IPS-20b (cell line): ENCODE results near the gene CST3.
"Not testable (repeated sequence)": the region's sequence is repeated elsewhere in the genome, so short reads cannot be mapped to it uniquely, and the experiment has no call there.

ENCODE experiments used
- H3K27ac ChIP-seq: one replicate; pipeline ENCODE4 v1.5.1; 2013; ENCODE audit warnings: low read length
- H3K27me3 ChIP-seq: 2 replicates; pipeline ENCODE4 v1.6.1; 2013; ENCODE audit warnings: mild to moderate bottlenecking, low read length, inconsistent platforms; ENCODE audit not compliant: insufficient read depth
- H3K36me3 ChIP-seq: 2 replicates; pipeline ENCODE4 v1.6.1; 2013; ENCODE audit warnings: low read depth, mild to moderate bottlenecking, inconsistent platforms, low read length, moderate library complexity; ENCODE audit not compliant: insufficient read depth
- H3K4me1 ChIP-seq: 2 replicates; pipeline ENCODE4 v1.6.1; 2013; ENCODE audit warnings: mild to moderate bottlenecking, control low read depth, inconsistent platforms, low read length, moderate library complexity; ENCODE audit not compliant: insufficient read depth
- H3K4me3 ChIP-seq: 2 replicates; pipeline ENCODE4 v1.5.1; 2013; ENCODE audit warnings: mild to moderate bottlenecking, low read length, inconsistent platforms
- H3K9ac ChIP-seq: 2 replicates; pipeline ENCODE4 v1.6.1; 2013; ENCODE audit warnings: low read depth, mild to moderate bottlenecking, inconsistent platforms, low read length, moderate library complexity
- H3K9me3 ChIP-seq: 2 replicates; pipeline ENCODE4 v1.6.1; 2013; ENCODE audit warnings: mild to moderate bottlenecking, low read depth, low read length, inconsistent platforms; ENCODE audit not compliant: insufficient read depth

The CST3 gene, protein sequence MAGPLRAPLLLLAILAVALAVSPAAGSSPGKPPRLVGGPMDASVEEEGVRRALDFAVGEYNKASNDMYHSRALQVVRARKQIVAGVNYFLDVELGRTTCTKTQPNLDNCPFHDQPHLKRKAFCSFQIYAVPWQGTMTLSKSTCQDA

DNA sequence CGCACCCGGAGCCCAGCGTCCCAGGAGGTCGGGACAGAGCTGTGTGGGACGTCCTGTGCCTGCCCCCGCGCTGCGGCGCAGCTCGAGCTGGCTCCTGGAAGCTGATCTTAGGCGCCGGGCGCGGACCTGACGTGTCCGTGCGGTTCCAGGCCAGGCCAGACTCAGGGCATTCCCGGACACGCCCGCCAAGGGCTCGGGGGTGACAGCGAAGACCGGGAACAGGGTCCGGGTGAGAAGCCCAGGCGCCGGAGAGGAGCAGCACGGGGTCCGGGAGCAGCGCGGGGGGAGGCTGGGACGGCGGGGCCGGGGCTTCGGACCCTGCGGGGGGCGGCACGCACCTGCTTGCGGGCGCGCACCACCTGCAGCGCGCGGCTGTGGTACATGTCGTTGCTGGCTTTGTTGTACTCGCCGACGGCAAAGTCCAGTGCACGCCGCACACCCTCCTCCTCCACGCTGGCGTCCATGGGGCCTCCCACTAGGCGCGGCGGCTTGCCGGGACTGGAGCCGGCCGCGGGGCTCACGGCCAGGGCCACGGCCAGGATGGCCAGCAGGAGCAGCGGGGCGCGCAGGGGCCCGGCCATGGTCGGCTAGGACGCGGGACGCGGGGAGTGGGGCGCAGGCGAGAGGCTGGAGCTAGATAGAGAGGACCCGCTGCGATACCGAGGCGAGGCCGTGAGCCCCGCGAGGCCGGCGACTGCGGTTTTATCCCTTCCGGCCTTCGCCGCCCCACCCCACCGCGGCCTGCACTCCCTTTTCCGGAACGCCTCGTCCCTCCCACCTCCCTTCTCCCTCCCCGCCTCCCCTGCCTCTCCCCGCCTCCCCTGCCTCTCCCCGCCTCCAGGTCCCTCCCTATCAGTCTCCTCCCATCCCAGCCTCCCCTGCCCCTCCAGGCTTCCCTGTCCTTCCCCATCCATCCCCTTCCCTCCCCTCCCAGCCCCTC, at the start of gene CST3:
Gene CST3, minus strand, starts transcription at position 674 of the 940 bp plus-strand sequence. Its CDS starts 93 bp downstream, at position 581.
- H3K27me3 ChIP-seq: peaks cover 12% of the 10 kb centered on the region
- H3K4me1 ChIP-seq: peaks cover 4% of the 10 kb centered on the region; the same call in 1 of the 2 replicates
- peak within 1 kb of the TSS; percentile 75 for H3K4me3 ChIP-seq
- peak within 1 kb of the TSS; percentile 10; the same call in 1 of the 2 replicates for H3K9ac ChIP-seq
- no peaks in the 10 kb centered on the region for H3K36me3 ChIP-seq
- H3K27ac ChIP-seq: no peak within 1 kb of the TSS
- H3K9me3 ChIP-seq: no peaks in the 10 kb centered on the region

- Histone ChIP-seq H3K4me3 (no peak overlapping the region), H3K27ac (no peak overlapping the region), H3K27me3 (no peaks in the 10 kb centered on the region), H3K9ac (no peak overlapping the region), H3K9me3 (no peaks in the 10 kb centered on the region), H3K36me3 (no peaks in the 10 kb centered on the region), H3K4me1 (no peaks in the 10 kb centered on the region)
Observed at GRCh38 chr20:23686046-23686750, 48.4 kb upstream of the CST3 start.

DNA sequence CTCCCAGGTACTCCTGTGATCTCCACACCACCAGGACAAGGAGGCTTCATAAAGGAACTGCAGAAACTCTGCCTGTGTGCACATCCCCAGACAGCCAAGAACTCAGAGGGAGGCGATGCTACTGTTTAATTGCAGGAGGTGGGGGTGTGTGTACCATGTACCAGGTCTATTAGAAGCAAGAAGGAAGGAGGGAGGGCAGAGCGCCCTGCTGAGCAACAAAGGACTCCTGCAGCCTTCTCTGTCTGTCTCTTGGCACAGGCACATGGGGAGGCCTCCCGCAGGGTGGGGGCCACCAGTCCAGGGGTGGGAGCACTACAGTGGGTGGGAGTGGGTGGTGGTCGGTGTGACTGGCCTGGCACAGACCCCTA, 47.8 kb upstream of the CST3 start:
- not testable (repeated sequence) for H3K9ac ChIP-seq

DNA sequence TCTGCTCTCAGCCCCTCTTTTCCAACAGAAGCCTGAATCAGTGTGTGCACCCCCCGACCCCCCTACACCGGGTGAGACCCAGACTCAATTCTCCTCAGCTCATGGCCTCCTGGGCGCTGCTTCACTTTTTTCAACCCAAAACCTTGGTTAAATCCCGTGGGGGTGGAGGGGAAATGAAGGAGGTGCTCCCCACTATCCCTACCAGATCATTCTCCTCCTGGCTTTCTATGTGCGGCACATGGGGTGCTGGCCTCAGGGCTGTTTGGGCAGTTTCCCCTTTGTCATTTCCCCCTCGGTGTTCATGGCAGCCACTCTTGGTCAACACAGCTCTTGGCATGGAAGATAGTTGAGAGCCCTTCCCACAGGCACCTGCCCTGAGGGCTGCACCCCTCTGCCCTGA, 46.5 kb upstream of the CST3 start:
- no peak overlapping the region for H3K4me3 ChIP-seq
- H3K27ac ChIP-seq: no peak overlapping the region
- H3K36me3 ChIP-seq: no peaks in the 10 kb centered on the region
- no peaks in the 10 kb centered on the region for H3K9me3 ChIP-seq
- no peaks in the 10 kb centered on the region for H3K27me3 ChIP-seq
- no peaks in the 10 kb centered on the region for H3K4me1 ChIP-seq
- H3K9ac ChIP-seq: no peak overlapping the region

More for the DNA sequence above, 47.8 kb upstream of the CST3 start:
- H3K4me3 ChIP-seq, H3K4me1 ChIP-seq, H3K9me3 ChIP-seq, H3K27me3 ChIP-seq, H3K36me3 ChIP-seq, H3K27ac ChIP-seq: not testable (repeated sequence)

- Histone ChIP-seq H3K36me3 (no peaks in the 10 kb centered on the region), H3K9ac (no peak overlapping the region), H3K4me3 (no peak overlapping the region), H3K27me3 (no peaks in the 10 kb centered on the region), H3K27ac (no peak overlapping the region), H3K9me3 (no peaks in the 10 kb centered on the region), H3K4me1 (no peaks in the 10 kb centered on the region)
Observed at GRCh38 chr20:23683807-23684206, 46.1 kb upstream of the CST3 start.

- H3K9me3 ChIP-seq: no peaks in the 10 kb centered on the region
- no peak overlapping the region for H3K27ac ChIP-seq
- no peaks in the 10 kb centered on the region for H3K36me3 ChIP-seq
- no peaks in the 10 kb centered on the region for H3K4me1 ChIP-seq
- no peak overlapping the region for H3K9ac ChIP-seq
- no peak overlapping the region for H3K4me3 ChIP-seq
- no peaks in the 10 kb centered on the region for H3K27me3 ChIP-seq
Observed at GRCh38 chr20:23683281-23683680, 45.5 kb upstream of the CST3 start.

DNA sequence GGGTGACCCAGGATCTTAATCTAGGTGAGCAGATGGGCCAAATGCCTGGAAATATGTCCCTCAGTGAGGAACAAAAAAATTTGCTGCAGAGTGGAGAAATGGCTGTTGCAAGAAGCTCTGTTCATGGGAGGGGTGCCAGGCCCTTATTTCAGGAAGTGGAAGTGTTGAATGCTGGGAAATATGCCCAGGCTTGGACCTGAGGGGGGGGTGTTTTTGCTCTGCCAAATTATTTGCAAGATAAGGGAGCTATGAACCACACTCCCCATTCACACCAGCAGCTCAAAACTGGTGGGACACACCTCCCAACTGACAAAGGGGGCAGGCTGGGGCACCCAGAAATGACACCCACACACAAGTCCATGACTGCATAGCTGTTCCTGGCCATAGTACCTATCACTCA, 42.4 kb upstream of the CST3 start:
- H3K4me1 ChIP-seq: no peaks in the 10 kb centered on the region
- H3K27ac ChIP-seq: no peak overlapping the region
- no peaks in the 10 kb centered on the region for H3K36me3 ChIP-seq
- no peaks in the 10 kb centered on the region for H3K27me3 ChIP-seq
- H3K9ac ChIP-seq: no peak overlapping the region
- H3K9me3 ChIP-seq: no peaks in the 10 kb centered on the region
- H3K4me3 ChIP-seq: no peak overlapping the region

DNA sequence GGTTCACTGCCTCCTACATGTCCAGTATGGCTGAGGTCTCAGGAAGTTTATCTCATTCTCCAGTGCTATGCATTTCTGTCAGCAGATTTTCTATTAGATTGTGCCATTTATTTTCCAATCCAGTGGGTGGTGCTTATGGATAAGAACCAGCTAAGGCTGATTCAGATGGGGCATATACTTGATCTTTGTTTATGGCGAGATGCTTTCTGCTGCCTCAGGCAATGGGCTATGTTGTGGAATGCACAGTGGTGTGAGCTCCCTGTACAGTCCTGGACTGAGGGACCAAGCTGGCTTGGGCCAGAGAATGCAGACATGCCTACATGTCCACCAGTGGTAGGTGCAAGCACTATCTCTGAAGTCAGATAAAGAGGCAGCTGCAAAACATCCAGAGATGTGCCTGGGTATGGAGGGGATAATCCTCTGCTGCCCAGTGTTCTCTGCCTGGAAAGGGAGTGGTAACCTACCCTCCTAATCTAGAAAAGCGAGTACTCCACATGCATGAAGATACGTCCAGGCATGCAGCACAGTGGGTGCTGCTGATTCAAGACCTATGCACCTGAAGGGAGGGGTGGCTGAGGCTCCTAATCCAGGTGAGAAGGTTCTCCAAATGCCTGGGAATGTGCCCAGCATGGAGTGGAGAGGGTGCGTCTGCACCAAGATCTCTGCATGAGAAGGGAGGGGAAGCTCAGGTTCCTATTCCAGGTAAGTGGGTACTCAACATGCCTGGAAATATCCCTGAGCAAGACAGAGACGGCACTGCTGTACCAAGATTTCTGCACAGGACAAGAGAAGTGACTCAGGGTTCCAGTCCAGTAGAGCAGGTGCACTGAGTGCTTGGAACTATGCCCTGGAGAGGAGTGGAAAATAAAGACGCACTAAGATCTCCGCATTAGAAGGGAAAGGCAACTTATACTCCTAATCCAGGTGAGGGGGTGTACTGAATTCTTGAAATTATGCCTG, 41.7 kb upstream of the CST3 start:
- no peaks in the 10 kb centered on the region for H3K4me1 ChIP-seq
- H3K9me3 ChIP-seq: no peaks in the 10 kb centered on the region
- H3K27ac ChIP-seq: no peak overlapping the region
- no peaks in the 10 kb centered on the region for H3K27me3 ChIP-seq
- no peaks in the 10 kb centered on the region for H3K36me3 ChIP-seq
- H3K9ac ChIP-seq: no peak overlapping the region
- no peak overlapping the region for H3K4me3 ChIP-seq

DNA sequence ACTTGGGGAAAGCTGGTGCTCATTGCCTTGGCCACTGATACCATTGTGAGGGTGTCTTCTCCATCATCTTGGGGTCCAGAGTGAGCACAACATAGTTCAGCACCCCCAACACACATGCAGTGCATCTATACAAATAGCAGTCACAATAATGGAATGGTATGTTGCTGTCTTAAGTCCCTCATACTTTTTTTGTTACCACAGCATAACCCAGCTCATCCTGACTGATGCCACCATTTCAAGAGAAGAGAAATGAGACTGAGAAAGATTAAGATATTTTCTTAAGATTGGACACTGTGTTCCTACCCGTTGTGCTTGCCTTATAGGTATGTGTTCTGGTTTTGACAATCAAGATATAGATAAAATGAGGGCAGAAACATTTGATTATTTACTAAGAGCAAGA, 35.5 kb upstream of the CST3 start:
- Histone ChIP-seq H3K4me1 (no peaks in the 10 kb centered on the region), H3K9me3 (no peaks in the 10 kb centered on the region), H3K4me3 (no peak overlapping the region), H3K27me3 (no peaks in the 10 kb centered on the region), H3K27ac (no peak overlapping the region), H3K36me3 (no peaks in the 10 kb centered on the region), H3K9ac (no peak overlapping the region)

DNA sequence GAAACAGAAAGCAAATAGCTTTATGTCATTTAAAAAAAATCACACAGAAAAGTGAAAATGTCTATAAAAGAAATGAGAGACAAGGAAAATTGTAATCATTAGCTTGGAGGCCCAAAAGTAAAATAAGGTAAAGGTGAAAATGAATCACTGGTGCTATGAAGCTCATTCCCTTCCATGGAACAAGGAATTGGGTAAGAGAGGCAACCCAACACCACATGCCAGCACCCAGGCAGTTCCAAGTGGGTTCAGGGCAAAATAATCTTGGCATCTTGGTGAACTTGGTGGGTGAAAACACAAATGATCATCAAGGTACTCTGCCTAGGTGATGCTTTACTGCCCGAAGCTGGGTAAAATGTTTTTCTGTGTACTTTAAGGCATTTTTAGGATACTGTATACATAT, 34.4 kb upstream of the CST3 start:
- Histone ChIP-seq H3K4me3 (no peak overlapping the region), H3K9me3 (no peaks in the 10 kb centered on the region), H3K36me3 (no peaks in the 10 kb centered on the region), H3K4me1 (no peaks in the 10 kb centered on the region), H3K9ac (no peak overlapping the region), H3K27me3 (no peaks in the 10 kb centered on the region), H3K27ac (no peak overlapping the region)

GRCh38 chr20:23671479-23671878, 33.7 kb upstream of the CST3 start:
- H3K9me3 ChIP-seq: no peaks in the 10 kb centered on the region
- no peak overlapping the region for H3K4me3 ChIP-seq
- no peaks in the 10 kb centered on the region for H3K4me1 ChIP-seq
- no peak overlapping the region for H3K9ac ChIP-seq
- H3K27ac ChIP-seq: no peak overlapping the region
- H3K27me3 ChIP-seq: no peaks in the 10 kb centered on the region
- H3K36me3 ChIP-seq: no peaks in the 10 kb centered on the region
